ENCODE measurements around the gene TAF8.

- TF ChIP-seq, protein P1, sequence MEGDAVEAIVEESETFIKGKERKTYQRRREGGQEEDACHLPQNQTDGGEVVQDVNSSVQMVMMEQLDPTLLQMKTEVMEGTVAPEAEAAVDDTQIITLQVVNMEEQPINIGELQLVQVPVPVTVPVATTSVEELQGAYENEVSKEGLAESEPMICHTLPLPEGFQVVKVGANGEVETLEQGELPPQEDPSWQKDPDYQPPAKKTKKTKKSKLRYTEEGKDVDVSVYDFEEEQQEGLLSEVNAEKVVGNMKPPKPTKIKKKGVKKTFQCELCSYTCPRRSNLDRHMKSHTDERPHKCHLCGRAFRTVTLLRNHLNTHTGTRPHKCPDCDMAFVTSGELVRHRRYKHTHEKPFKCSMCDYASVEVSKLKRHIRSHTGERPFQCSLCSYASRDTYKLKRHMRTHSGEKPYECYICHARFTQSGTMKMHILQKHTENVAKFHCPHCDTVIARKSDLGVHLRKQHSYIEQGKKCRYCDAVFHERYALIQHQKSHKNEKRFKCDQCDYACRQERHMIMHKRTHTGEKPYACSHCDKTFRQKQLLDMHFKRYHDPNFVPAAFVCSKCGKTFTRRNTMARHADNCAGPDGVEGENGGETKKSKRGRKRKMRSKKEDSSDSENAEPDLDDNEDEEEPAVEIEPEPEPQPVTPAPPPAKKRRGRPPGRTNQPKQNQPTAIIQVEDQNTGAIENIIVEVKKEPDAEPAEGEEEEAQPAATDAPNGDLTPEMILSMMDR (IDR thresholded peaks at IDR 0.05) = no peak
- TF ChIP-seq POLR2A (IDR thresholded peaks at IDR 0.05) = no peak
These were observed 17.8 kb downstream of the TAF8 start for GRCh38 chr6:42068173-42068572.
